Endodermal cell (in vitro differentiated cells): ENCODE results near the gene IFI27L1. TPM values are rescaled to one million over a fixed set of nuclear protein-coding genes. Genes with fewer than 3 reads are reported as not detected.

Source experiments
- DNase-seq: peaks from one replicate; pipeline ENCODE4 v3.0.0-alpha.2; 2017
- H3K27ac ChIP-seq: 2 replicates; pipeline ENCODE4 v1.5.1; 2013; ENCODE audit warnings: mild to moderate bottlenecking, low read depth, low read length, moderate library complexity
- H3K27me3 ChIP-seq: 2 replicates; pipeline ENCODE4 v1.6.1; 2013; ENCODE audit warnings: mild to moderate bottlenecking, low read length, moderate library complexity; ENCODE audit not compliant: insufficient read depth, control insufficient read depth, poor library complexity, severe bottlenecking
- H3K36me3 ChIP-seq: 2 replicates; pipeline ENCODE4 v1.7.0; 2013; ENCODE audit warnings: mild to moderate bottlenecking, low read length, moderate library complexity; ENCODE audit not compliant: control insufficient read depth, insufficient read depth
- H3K4me1 ChIP-seq: one replicate; pipeline ENCODE4 v1.7.0; 2013; ENCODE audit warnings: low read length; ENCODE audit not compliant: control insufficient read depth, insufficient read depth
- H3K4me3 ChIP-seq: 2 replicates; pipeline ENCODE4 v1.5.1; 2013; ENCODE audit warnings: mild to moderate bottlenecking, low read length, moderate library complexity
- H3K9ac ChIP-seq: 2 replicates; pipeline ENCODE4 v1.6.1; 2013; ENCODE audit warnings: mild to moderate bottlenecking, low read length, moderate library complexity; ENCODE audit not compliant: poor library complexity, severe bottlenecking; ENCODE audit errors: extremely low read depth
- H3K9me3 ChIP-seq: 2 replicates; pipeline ENCODE4 v1.6.1; 2013; ENCODE audit warnings: mild to moderate bottlenecking, low read length, moderate library complexity; ENCODE audit not compliant: control insufficient read depth
- H3K27ac Mint-ChIP-seq: 2 replicates; pipeline ENCODE4 v1.8.0; 2020; ENCODE audit warnings: mixed read lengths
- H3K27me3 Mint-ChIP-seq: 2 replicates; pipeline ENCODE4 v1.8.0; 2021; ENCODE audit warnings: mild to moderate bottlenecking, mixed read lengths; ENCODE audit not compliant: insufficient read depth
- H3K36me3 Mint-ChIP-seq: 2 replicates; pipeline ENCODE4 v1.8.0; 2020; ENCODE audit warnings: low read depth, mixed read lengths
- H3K4me1 Mint-ChIP-seq: 2 replicates; pipeline ENCODE4 v1.8.0; 2020; ENCODE audit warnings: mixed read lengths
- H3K4me3 Mint-ChIP-seq: 2 replicates; pipeline ENCODE4 v1.8.0; 2020; ENCODE audit warnings: mild to moderate bottlenecking, moderate library complexity, mixed read lengths
- H3K9me3 Mint-ChIP-seq: 2 replicates; pipeline ENCODE4 v1.8.0; 2020; ENCODE audit warnings: mild to moderate bottlenecking, mixed read lengths
- WGBS, 2 experiments: methylation state at CpG; one replicate each; pipeline versions ENCODE4 v1.1.5 to v1.1.7; 2013; ENCODE audit warnings: missing lambda C conversion rate in 2 of 2, mixed read lengths in 1 of 2; ENCODE audit not compliant: insufficient coverage in 1 of 2, insufficient read length in 1 of 2; 5-methylcytosine and 5-hydroxymethylcytosine counted together
- total RNA-seq, 2 donors: library from RNA; stranded (reverse); fragmentation: NEBNext Ultra II Directional in 1 of 2; extraction: Animal tissue kit (Norgen Biotek cat#: 25700) in 1 of 2; gene quantifications; 2 replicates in 1 of 2; 3 replicates in 1 of 2; pipeline ENCODE4 v1.2.1, GENCODE V29; 2021
- TF ChIP-seq, protein P1 (sequence below): fragments of 200-600 bp; sonication (generic); conservative IDR thresholded peaks from 2 replicates; pipeline ENCODE4 v1.5.0; 2021; ENCODE audit warnings: antibody characterized with exemption, mild to moderate bottlenecking

The IFI27L1 gene
- total RNA-seq, 2 donors from 2014 or later = 40.0 to 47.2 TPM

DNA sequence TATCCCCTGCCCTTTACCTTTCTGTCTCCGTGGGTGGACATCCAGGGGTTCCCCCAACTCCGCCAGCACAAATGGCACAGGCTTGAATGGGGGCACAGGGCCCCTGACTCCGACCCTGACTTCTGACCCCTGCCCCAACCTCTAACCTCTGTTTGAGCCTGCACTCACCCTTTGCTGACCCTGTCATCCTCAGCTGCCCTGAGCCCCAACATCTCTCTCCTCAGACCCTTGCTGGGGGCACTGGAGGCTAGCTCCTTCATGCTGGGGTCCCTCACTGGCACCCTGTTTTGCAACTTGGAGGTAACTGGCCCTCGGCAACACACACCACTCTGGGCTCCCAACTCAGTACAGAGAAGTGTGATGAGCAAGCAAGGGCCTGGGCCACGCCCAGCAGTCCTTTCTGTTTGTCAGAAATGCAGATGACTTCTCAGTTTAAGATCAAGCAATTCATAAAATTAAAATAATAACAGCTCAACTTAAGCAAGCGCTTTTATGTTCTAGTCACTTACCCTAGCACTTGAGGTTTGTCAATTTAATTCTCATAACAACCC lies 31.5 kb downstream of the IFI27L1 start:
- Histone ChIP-seq H3K9me3 (no peaks in the 10 kb centered on the region), H3K27ac (no peak overlapping the region), H3K9ac (no peak overlapping the region), H3K4me3 (no peak overlapping the region), H3K4me1 (no peaks in the 10 kb centered on the region), H3K27me3 (no peaks in the 10 kb centered on the region), H3K36me3 (no peaks in the 10 kb centered on the region)
- no peaks in the 10 kb centered on the region for H3K4me1 Mint-ChIP-seq
- no peaks in the 10 kb centered on the region for H3K36me3 Mint-ChIP-seq
- no peaks in the 10 kb centered on the region for H3K9me3 Mint-ChIP-seq
- peaks cover under 1% of the 10 kb centered on the region for H3K27me3 Mint-ChIP-seq
- no peak overlapping the region for H3K27ac Mint-ChIP-seq
- peak; percentile 17 for DNase-seq
- TF ChIP-seq, protein P1, sequence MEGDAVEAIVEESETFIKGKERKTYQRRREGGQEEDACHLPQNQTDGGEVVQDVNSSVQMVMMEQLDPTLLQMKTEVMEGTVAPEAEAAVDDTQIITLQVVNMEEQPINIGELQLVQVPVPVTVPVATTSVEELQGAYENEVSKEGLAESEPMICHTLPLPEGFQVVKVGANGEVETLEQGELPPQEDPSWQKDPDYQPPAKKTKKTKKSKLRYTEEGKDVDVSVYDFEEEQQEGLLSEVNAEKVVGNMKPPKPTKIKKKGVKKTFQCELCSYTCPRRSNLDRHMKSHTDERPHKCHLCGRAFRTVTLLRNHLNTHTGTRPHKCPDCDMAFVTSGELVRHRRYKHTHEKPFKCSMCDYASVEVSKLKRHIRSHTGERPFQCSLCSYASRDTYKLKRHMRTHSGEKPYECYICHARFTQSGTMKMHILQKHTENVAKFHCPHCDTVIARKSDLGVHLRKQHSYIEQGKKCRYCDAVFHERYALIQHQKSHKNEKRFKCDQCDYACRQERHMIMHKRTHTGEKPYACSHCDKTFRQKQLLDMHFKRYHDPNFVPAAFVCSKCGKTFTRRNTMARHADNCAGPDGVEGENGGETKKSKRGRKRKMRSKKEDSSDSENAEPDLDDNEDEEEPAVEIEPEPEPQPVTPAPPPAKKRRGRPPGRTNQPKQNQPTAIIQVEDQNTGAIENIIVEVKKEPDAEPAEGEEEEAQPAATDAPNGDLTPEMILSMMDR = no peak
- no peak overlapping the region for H3K4me3 Mint-ChIP-seq
- 88 to 93% methylated on average over 4 to 6 of the region's 6 CpGs for WGBS, 2 experiments

DNA sequence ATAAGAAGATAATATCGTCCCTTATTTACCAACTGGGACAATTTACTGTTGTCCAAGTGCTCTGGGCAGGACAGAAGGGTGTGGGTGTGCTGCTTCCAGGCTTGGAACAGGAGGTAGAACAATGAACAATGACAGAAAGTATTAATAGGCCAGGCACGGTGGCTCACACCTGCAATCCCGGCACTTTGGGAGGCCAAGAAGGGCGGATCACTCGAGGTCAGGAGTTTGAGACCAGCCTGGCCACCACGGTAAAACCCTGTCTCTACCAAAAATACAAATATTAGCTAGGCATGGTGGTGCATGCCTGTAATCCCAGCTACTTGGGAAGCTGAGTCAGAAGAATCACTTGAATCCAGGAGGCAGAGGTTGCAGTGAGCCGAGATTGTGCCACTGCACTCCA lies 32.0 kb downstream of the IFI27L1 start:
- DNase-seq = peak; percentile 12
- H3K27me3 ChIP-seq = no peaks in the 10 kb centered on the region
- no peak overlapping the region for H3K9ac ChIP-seq
- no peak overlapping the region for H3K27ac ChIP-seq
- no peaks in the 10 kb centered on the region for H3K9me3 ChIP-seq
- H3K36me3 ChIP-seq = no peaks in the 10 kb centered on the region
- H3K4me3 ChIP-seq = no peak overlapping the region
- Mint-ChIP-seq H3K27me3 (peaks cover 5% of the 10 kb centered on the region), H3K9me3 (no peaks in the 10 kb centered on the region), H3K4me3 (no peak overlapping the region), H3K36me3 (no peaks in the 10 kb centered on the region), H3K27ac (no peak overlapping the region), H3K4me1 (no peaks in the 10 kb centered on the region)
- TF ChIP-seq, protein P1 = no peak
- no peaks in the 10 kb centered on the region for H3K4me1 ChIP-seq
- WGBS, 2 experiments = 94 to 100% methylated on average over 7 of the region's 7 CpGs

DNA sequence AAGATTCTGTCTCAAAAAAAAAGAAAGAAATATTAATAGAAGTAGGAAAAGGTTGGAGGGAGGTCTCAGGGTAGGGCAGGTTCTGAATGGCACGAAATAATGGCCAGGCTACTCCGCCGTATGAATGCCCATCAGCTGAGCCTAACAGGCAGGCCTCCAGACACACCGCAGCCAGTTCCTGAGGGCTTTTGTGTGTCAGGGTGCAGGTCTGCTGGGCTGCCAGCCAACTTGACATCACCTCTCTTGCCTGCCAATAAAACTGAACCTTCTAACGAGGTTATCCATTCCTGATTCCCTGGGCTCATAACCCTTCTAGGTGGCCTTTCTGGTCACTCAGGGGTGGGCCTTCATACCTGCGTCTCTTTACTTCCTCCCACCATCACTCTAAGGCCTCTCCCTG lies 32.4 kb downstream of the IFI27L1 start:
- 78 to 93% methylated on average over 4 to 6 of the region's 6 CpGs for WGBS, 2 experiments
- Histone ChIP-seq H3K27me3 (no peaks in the 10 kb centered on the region), H3K27ac (no peak overlapping the region), H3K9ac (no peak overlapping the region), H3K9me3 (no peaks in the 10 kb centered on the region), H3K36me3 (no peaks in the 10 kb centered on the region), H3K4me1 (no peaks in the 10 kb centered on the region), H3K4me3 (no peak overlapping the region)
- no peaks in the 10 kb centered on the region for H3K9me3 Mint-ChIP-seq
- H3K27me3 Mint-ChIP-seq = peaks cover 5% of the 10 kb centered on the region
- H3K36me3 Mint-ChIP-seq = no peaks in the 10 kb centered on the region
- no peaks in the 10 kb centered on the region for H3K4me1 Mint-ChIP-seq
- no peak overlapping the region for H3K4me3 Mint-ChIP-seq
- TF ChIP-seq, protein P1 = no peak
- peak; percentile 17 for DNase-seq
- no peak overlapping the region for H3K27ac Mint-ChIP-seq
